Heart left ventricle (tissue), 16 donors: ENCODE measurements around the gene PRRT1B. TPM values are rescaled to one million over a fixed set of nuclear protein-coding genes. Genes with fewer than 3 reads are reported as not detected.

Experiments used
- ATAC-seq, 4 donors: fragments of 200-7000 bp; cut with Tn5 transposase; one replicate each; pipeline ENCODE4 v1.9.1; 2020 to 2022; ENCODE audit warnings: moderate library complexity in 4 of 4, mild to moderate bottlenecking in 3 of 4, moderate number of reproducible peaks in 1 of 4
- DNase-seq, 5 donors: peaks; one replicate each; pipeline ENCODE4 v3.0.0-alpha.2; 2020
- H3K27ac ChIP-seq, 12 donors: fragments of 200-600 bp; sonication (generic) in 4 of 12; one replicate each; pipeline versions ENCODE4 v1.5.0 to v1.8.0; 2016 to 2022; ENCODE audit warnings: mild to moderate bottlenecking in 2 of 12
- H3K27me3 ChIP-seq, 9 donors: fragments of 200-600 bp; sonication (generic) in 2 of 9; one replicate each; pipeline versions ENCODE4 v1.5.1 to v1.8.0; 2016 to 2022; ENCODE audit warnings: mild to moderate bottlenecking in 3 of 9
- H3K36me3 ChIP-seq, 9 donors: fragments of 200-600 bp; sonication (generic) in 2 of 9; one replicate each; pipeline versions ENCODE4 v1.5.0 to v1.8.0; 2018 to 2022; ENCODE audit warnings: mild to moderate bottlenecking in 2 of 9
- H3K4me1 ChIP-seq, 12 donors: fragments of 200-600 bp; sonication (generic) in 4 of 12; one replicate each; pipeline versions ENCODE4 v1.5.0 to v1.8.0; 2016 to 2022; ENCODE audit warnings: mild to moderate bottlenecking in 3 of 12
- H3K4me3 ChIP-seq, 12 donors: fragments of 200-600 bp; sonication (generic) in 4 of 12; one replicate each; pipeline versions ENCODE4 v1.5.0 to v1.8.0; 2017 to 2022; ENCODE audit warnings: mild to moderate bottlenecking in 9 of 12, moderate library complexity in 4 of 12
- H3K9me3 ChIP-seq, 12 donors: fragments of 200-600 bp; sonication (generic) in 4 of 12; one replicate each; pipeline versions ENCODE4 v1.5.0 to v1.8.0; 2016 to 2022; ENCODE audit warnings: mild to moderate bottlenecking in 1 of 12
- CTCF ChIP-seq, 12 donors: fragments of 200-600 bp; sonication (generic) in 4 of 12; IDR thresholded peaks; one replicate each; pipeline versions ENCODE4 v1.5.0 to v1.8.0; 2018 to 2022; ENCODE audit warnings: antibody characterized with exemption in 12 of 12, mild to moderate bottlenecking in 5 of 12
- POLR2A ChIP-seq, 2 donors: fragments of 450-650 bp; IDR thresholded peaks; one replicate each; pipeline ENCODE4 v1.6.1; 2017; ENCODE audit warnings: antibody characterized with exemption in 2 of 2, mild to moderate bottlenecking in 2 of 2, moderate library complexity in 2 of 2
- WGBS, 4 donors: extraction: QIAGEN DNeasy Blood & Tissue Kit in 2 of 4; methylation state at CpG; one replicate each; pipeline versions ENCODE4 v1.1.5 to v1.1.7; 2013 to 2018; 5-methylcytosine and 5-hydroxymethylcytosine counted together
- intact Hi-C, 10 donors: fragments of 100-400 bp; cut with DNase I; formaldehyde crosslinking; loops; one replicate each; pipeline versions ENCODE4 v1.11.1 to v1.14.2; 2022
- polyA plus RNA-seq, 2 donors: library from polyadenylated mRNA; stranded (reverse); fragments of 200-250 nt; gene quantifications; one replicate each; pipeline ENCODE4 v1.2.3, GENCODE V29; 2013
- total RNA-seq, 9 donors: library from RNA; depleted of rRNA in 2 of 9; stranded (reverse); fragments of >200 nt in 2 of 9; fragmentation: NEBNext Ultra II Directional in 3 of 9; extraction: Animal tissue kit (Norgen Biotek cat#: 25700) in 3 of 9; gene quantifications; one replicate each; pipeline versions ENCODE4 v1.1.0 to v1.2.4, GENCODE V29; 2016 to 2023
- donor health status: ischemic (EF 13 %, LVEDD 7.1; RV severe dilation, severe dysfunction).
- donor health status: healthy with polysubstance abuse.
- donor health status: DM: no; HTN: yes; CAD: no.
- donor health status: DM: no; HTN: no; CAD: no.
- donor health status: ischemic (EF 25% LVEDD 6.9; RV normal size, moderate dysfunction).
- donor health status: ischemic (EF 25% LVEDD 5.7; RV mildly dilated, moderate dysfunction).
- donor health status: healthy.
- donor health status: DM: yes; HTN: yes; CAD: no.
- donor health status: ischemic (EF 35%, LVEDD 5.7; RV mildly dilated, moderate dysfunction).
- donor health status: nonischemic (EF 11% LVEDD 7.7; RV severe dilation, severe dysfunction).
- donor health status: DM: yes; HTN: yes; CAD: no.
- donor health status: PGD.
- donor health status: ischemic (EF 29% LVEDD 5.4; RV normal size, mild dysfunction).
- donor health status: nonischemic (EF 23%, LVEDD 6.1; RV moderate dilation, normal function).

The PRRT1B gene
- total and polyA plus RNA-seq, 11 donors: not detected

GRCh38 chr9:131559421-131560000 is 14.2 kb downstream of the PRRT1B start:
- Histone ChIP-seq H3K4me3 (no peak overlapping the region), H3K27ac (no peak overlapping the region), H3K36me3 (no peaks in the 10 kb centered on the region), H3K27me3 (peaks cover 6 to 18% (median 15%) of the 10 kb centered on the region in 9 donors), H3K9me3 (peaks cover 0 to 32% (median 6%) of the 10 kb centered on the region in 12 donors), H3K4me1 (peaks cover 0 to 3% (median 0%) of the 10 kb centered on the region in 12 donors)
- WGBS, 4 donors: 67 to 82% (median 80%) methylated on average over 1 of the region's 1 CpG
- TF ChIP-seq POLR2A (IDR thresholded peaks at IDR 0.05) (no peak), CTCF (IDR thresholded peaks at IDR 0.05) (no peak)
- intact Hi-C loops: no loop called here
- ATAC-seq (peak in 1 of 4 donors; percentile 29), DNase-seq (no peak)

- H3K4me1 ChIP-seq: no peaks in the 10 kb centered on the region
- H3K9me3 ChIP-seq: peaks cover 0 to 41% (median 6%) of the 10 kb centered on the region in 12 donors
- DNase-seq: no peak
- intact Hi-C loops: no loop called here
- H3K4me3 ChIP-seq: no peak overlapping the region
- TF ChIP-seq CTCF (IDR thresholded peaks at IDR 0.05): no peak
- TF ChIP-seq POLR2A (IDR thresholded peaks at IDR 0.05): no peak
- WGBS, 4 donors: 52 to 56% (median 54%) methylated on average over 9 of the region's 9 CpGs
- ATAC-seq: no peak
- peaks cover 0 to under 1% (median 0%) of the 10 kb centered on the region in 9 donors for H3K36me3 ChIP-seq
- no peaks in the 10 kb centered on the region for H3K27me3 ChIP-seq
- H3K27ac ChIP-seq: no peak overlapping the region
Measured at GRCh38 chr9:131562032-131562959, 17.0 kb downstream of the PRRT1B start.

DNA sequence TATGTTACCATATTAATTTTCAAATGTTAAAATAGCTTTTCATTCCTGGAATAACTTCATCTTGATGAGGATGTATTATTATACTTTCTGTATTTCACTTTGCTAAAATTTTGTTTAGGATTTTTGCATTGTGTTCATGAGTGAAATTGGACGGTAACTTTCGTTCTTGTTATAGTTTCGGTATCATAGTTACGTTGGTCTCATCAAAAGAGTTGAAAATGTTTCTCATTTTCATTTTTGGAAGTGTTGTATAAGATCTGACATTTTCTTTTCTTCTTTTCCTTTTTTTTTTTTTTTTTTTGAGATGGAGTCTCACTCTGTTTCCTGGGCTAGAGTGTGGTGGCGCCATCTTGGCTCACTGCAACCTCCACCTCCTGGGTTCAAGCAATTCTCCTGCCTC is 20.0 kb downstream of the PRRT1B start:
- intact Hi-C loops: no loop called here
- WGBS, 4 donors: 82 to 98% (median 95%) methylated on average over 5 of the region's 5 CpGs
- H3K4me1 ChIP-seq: no peaks in the 10 kb centered on the region

More for the DNA sequence above, 20.0 kb downstream of the PRRT1B start:
- no peak for DNase-seq
- Histone ChIP-seq H3K4me3 (no peak overlapping the region), H3K36me3 (peaks cover 0 to 20% (median 6%) of the 10 kb centered on the region in 9 donors), H3K27ac (no peak overlapping the region), H3K27me3 (no peaks in the 10 kb centered on the region), H3K9me3 (peaks cover 0 to 34% (median 6%) of the 10 kb centered on the region in 12 donors)
- no peak for ATAC-seq
- TF ChIP-seq CTCF (IDR thresholded peaks at IDR 0.05) (no peak), POLR2A (IDR thresholded peaks at IDR 0.05) (no peak)
